AG08395 (cell line): ENCODE data around the gene INTS6.

Source experiments
- DNase-seq: peaks from one replicate; pipeline ENCODE4 v3.0.0; 2012; ENCODE audit warnings: mixed read lengths, low spot score

Gene INTS6

GRCh38 chr13:51318876-51319275, 134.0 kb downstream of the INTS6 start:
- DNase-seq, result no peak

- DNase-seq, result no peak
These were observed 134.8 kb downstream of the INTS6 start for GRCh38 chr13:51318015-51318414.

DNA sequence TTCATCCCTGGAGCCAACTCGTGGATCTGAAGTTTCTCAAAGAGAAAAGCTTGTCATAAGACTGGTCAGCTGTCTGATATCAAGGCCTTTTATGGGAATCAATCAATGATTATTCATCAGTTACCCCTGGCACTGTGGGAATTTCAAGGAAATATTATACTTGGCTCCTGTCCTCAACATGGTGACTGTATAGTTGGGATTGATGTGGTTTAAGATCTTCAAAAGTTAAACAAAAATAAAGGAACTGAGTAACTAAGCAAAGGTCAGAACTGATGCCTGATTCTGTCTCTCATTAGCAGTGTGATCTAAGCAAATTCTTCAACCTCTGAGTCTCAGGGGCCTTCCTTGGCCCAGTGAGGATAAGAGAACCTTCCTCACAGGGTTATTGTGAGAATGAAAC, 135.6 kb downstream of the INTS6 start:
- peak; percentile 28 for DNase-seq

GRCh38 chr13:51313619-51314018, 139.2 kb downstream of the INTS6 start:
- no peak for DNase-seq

DNA sequence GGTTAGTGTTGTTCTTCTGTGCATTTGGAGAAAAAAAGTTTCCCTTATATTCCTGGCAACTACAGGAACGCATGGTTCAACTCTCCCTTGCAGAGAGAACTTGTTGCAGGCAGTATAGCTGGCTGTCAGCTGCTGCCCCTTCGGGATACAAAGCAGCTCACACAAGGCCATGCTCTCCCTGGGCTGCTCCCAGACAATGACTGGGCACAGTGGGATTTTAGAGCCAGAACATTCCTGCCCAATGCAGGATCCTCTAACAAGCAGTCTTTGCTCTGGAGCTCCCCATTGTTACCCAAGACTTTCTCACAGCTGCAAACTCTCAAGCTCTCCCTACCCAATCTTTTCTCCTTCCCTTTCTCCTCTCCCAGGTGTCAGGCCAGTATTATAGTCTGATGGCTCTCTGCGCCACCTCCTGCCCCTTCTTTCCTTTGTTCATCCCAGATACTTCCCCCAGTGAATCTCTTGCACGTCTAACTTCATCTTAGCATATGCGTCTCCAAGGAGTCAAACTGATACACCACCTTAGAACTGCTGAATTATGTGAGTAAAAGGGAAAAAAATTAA, 140.8 kb downstream of the INTS6 start:
- no peak for DNase-seq
